SK-N-SH treated with all-trans-retinoic acid at 6 μM for 48 hours (cell line): ENCODE measurements around the gene ASPDH.

ENCODE experiments used
- ARNTL ChIP-seq: fragments of 450-650 bp; formaldehyde crosslinking; IDR thresholded peaks from 2 replicates; pipeline ENCODE4 v1.5.0; 2020; ENCODE audit warnings: low read depth, mild to moderate bottlenecking, moderate library complexity, borderline replicate concordance
- BACH2 ChIP-seq: fragments of 250-450 bp; sonication (Bioruptor Pico); IDR thresholded peaks from 2 replicates; pipeline ENCODE4 v1.9.0; 2021; ENCODE audit warnings: mild to moderate bottlenecking, borderline replicate concordance
- CREB5 ChIP-seq: fragments of 250-450 bp; sonication (Bioruptor Pico); IDR thresholded peaks from 2 replicates; pipeline ENCODE4 v1.5.1; 2020; ENCODE audit warnings: low read depth, mild to moderate bottlenecking, moderate library complexity
- OSR1 ChIP-seq: fragments of 250-450 bp; sonication (Bioruptor Pico); IDR thresholded peaks from 2 replicates; pipeline ENCODE4 v1.8.0; 2022; ENCODE audit warnings: moderate library complexity, mild to moderate bottlenecking, inconsistent platforms
- PPARA ChIP-seq: fragments of 250-450 bp; sonication (Bioruptor Pico); IDR thresholded peaks from 2 replicates; pipeline ENCODE4 v1.5.0; 2020; ENCODE audit warnings: mild to moderate bottlenecking, borderline replicate concordance
- SNAI2 ChIP-seq: fragments of 250-450 bp; sonication (Bioruptor Pico); IDR thresholded peaks from 2 replicates; pipeline ENCODE4 v1.5.0; 2020; ENCODE audit warnings: mild to moderate bottlenecking, moderate library complexity
- TOX ChIP-seq: fragments of 250-450 bp; sonication (Bioruptor Pico); IDR thresholded peaks from 2 replicates; pipeline ENCODE4 v1.8.0; 2021; ENCODE audit warnings: mild to moderate bottlenecking, moderate library complexity, borderline replicate concordance
- TF ChIP-seq, protein P1 (sequence below): fragments of 250-450 bp; sonication (Bioruptor Pico); IDR thresholded peaks from 2 replicates; pipeline ENCODE4 v1.5.0; 2020; ENCODE audit warnings: mild to moderate bottlenecking, moderate library complexity

- TF ChIP-seq PPARA (CRISPR knock-in tag): no peak
- TF ChIP-seq, protein P1, sequence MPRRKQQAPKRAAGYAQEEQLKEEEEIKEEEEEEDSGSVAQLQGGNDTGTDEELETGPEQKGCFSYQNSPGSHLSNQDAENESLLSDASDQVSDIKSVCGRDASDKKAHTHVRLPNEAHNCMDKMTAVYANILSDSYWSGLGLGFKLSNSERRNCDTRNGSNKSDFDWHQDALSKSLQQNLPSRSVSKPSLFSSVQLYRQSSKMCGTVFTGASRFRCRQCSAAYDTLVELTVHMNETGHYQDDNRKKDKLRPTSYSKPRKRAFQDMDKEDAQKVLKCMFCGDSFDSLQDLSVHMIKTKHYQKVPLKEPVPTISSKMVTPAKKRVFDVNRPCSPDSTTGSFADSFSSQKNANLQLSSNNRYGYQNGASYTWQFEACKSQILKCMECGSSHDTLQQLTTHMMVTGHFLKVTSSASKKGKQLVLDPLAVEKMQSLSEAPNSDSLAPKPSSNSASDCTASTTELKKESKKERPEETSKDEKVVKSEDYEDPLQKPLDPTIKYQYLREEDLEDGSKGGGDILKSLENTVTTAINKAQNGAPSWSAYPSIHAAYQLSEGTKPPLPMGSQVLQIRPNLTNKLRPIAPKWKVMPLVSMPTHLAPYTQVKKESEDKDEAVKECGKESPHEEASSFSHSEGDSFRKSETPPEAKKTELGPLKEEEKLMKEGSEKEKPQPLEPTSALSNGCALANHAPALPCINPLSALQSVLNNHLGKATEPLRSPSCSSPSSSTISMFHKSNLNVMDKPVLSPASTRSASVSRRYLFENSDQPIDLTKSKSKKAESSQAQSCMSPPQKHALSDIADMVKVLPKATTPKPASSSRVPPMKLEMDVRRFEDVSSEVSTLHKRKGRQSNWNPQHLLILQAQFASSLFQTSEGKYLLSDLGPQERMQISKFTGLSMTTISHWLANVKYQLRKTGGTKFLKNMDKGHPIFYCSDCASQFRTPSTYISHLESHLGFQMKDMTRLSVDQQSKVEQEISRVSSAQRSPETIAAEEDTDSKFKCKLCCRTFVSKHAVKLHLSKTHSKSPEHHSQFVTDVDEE (CRISPR knock-in tag): no peak
- no peak for TF ChIP-seq TOX (CRISPR knock-in tag)
- no peak for TF ChIP-seq SNAI2 (CRISPR knock-in tag)
- no peak for TF ChIP-seq OSR1
- TF ChIP-seq CREB5: no peak
- TF ChIP-seq BACH2 (CRISPR knock-in tag): no peak
- no peak for TF ChIP-seq ARNTL (CRISPR knock-in tag)
Measured at GRCh38 chr19:50494186-50495019, 19.3 kb downstream of the ASPDH start.
